OCI-LY7 (cell line): ENCODE measurements around the gene DBNDD1. TPM values are rescaled to one million over a fixed set of nuclear protein-coding genes. Genes with fewer than 3 reads are reported as not detected.

Experiments used
- BruUV-seq: library from RNA; stranded (reverse); fragments of 400-500 nt; replicated peaks from 2 replicates; lab custom pipeline; 2021; lab: Mats Ljungman, UMichigan
- CTCF ChIA-PET: fragments of 300-600 bp; sonication (Branson Sonifier 250); formaldehyde crosslinking; loops from one replicate; lab custom pipeline; 2022; ENCODE audit warnings: antibody characterized with exemption; ENCODE audit not compliant: unreplicated experiment; lab: Charles Lee
- POLR2A ChIA-PET: fragments of 300-600 bp; sonication (Branson Sonifier 250); formaldehyde crosslinking; loops from one replicate; lab custom pipeline; 2022; ENCODE audit warnings: antibody characterized with exemption; lab: Charles Lee
- DNase-seq: peaks from one replicate; pipeline ENCODE4 v3.0.0-alpha.2; 2015; ENCODE audit warnings: low spot score
- H2AFZ ChIP-seq: fragments of 200-600 bp; sonication (generic), shearing (Covaris generic); 2 replicates; pipeline ENCODE4 v1.6.1; 2014; ENCODE audit warnings: mild to moderate bottlenecking, antibody characterized with exemption, low read length, moderate library complexity
- H3K27ac ChIP-seq: fragments of 200-600 bp; sonication (generic); 2 replicates; pipeline ENCODE4 v1.5.1; 2014; ENCODE audit warnings: mixed run types, low read depth, mild to moderate bottlenecking, moderate library complexity, low read length, inconsistent platforms; ENCODE audit not compliant: poor library complexity, severe bottlenecking
- H3K36me3 ChIP-seq: fragments of 200-600 bp; sonication (generic); 2 replicates; pipeline ENCODE4 v1.6.1; 2014; ENCODE audit warnings: mild to moderate bottlenecking, antibody characterized with exemption, low read length, moderate library complexity, mixed read lengths; ENCODE audit not compliant: insufficient read depth
- H3K4me1 ChIP-seq: fragments of 200-600 bp; sonication (generic); 2 replicates; pipeline ENCODE4 v1.5.1; 2014; ENCODE audit warnings: mild to moderate bottlenecking, low read length; ENCODE audit not compliant: insufficient read depth, poor library complexity, severe bottlenecking
- H3K4me2 ChIP-seq: fragments of 200-600 bp; sonication (generic); 2 replicates; pipeline ENCODE4 v1.6.1; 2014; ENCODE audit warnings: mild to moderate bottlenecking, low read length
- H3K4me3 ChIP-seq: fragments of 200-600 bp; sonication (generic); 2 replicates; pipeline ENCODE4 v1.5.1; 2014; ENCODE audit warnings: mild to moderate bottlenecking, low read depth, low read length; ENCODE audit not compliant: poor library complexity, severe bottlenecking
- H3K79me2 ChIP-seq: fragments of 200-600 bp; sonication (generic); 2 replicates; pipeline ENCODE4 v1.6.1; 2016; ENCODE audit warnings: low read depth, mild to moderate bottlenecking, low read length, moderate library complexity, mixed read lengths; ENCODE audit not compliant: insufficient read depth
- H3K9me2 ChIP-seq: fragments of 200-600 bp; sonication (generic); 2 replicates; pipeline ENCODE4 v1.6.1; 2016; ENCODE audit warnings: mild to moderate bottlenecking, low read length, mixed read lengths; ENCODE audit not compliant: insufficient read depth
- H3K9me3 ChIP-seq: fragments of 200-600 bp; sonication (generic); 2 replicates; pipeline ENCODE4 v1.6.1; 2014; ENCODE audit warnings: mild to moderate bottlenecking, mixed run types, low read length, mixed read lengths
- H4K20me1 ChIP-seq: fragments of 200-600 bp; sonication (generic); 2 replicates; pipeline ENCODE4 v1.6.1; 2014; ENCODE audit warnings: mild to moderate bottlenecking, antibody characterized with exemption, low read length, moderate library complexity, mixed read lengths; ENCODE audit not compliant: insufficient read depth
- EZH2phosphoT487 ChIP-seq: fragments of 200-600 bp; sonication (generic); IDR thresholded peaks from 2 replicates; pipeline ENCODE4 v1.6.1; 2018; ENCODE audit warnings: low read depth, borderline replicate concordance, mild to moderate bottlenecking, mixed run types, antibody characterized with exemption, low read length, moderate library complexity, mixed read lengths
- intact Hi-C: fragments of 100-400 bp; cut with micrococcal nuclease; formaldehyde crosslinking; loops from one replicate; pipeline ENCODE4 v1.10.0; 2022; ENCODE audit not compliant: unreplicated experiment
- total RNA-seq, 2 experiments: library from RNA; depleted of rRNA in 1 of 2; stranded (reverse); fragments of >200 nt in 1 of 2; shearing (Covaris generic) in 1 of 2; gene quantifications; 2 replicates each; pipeline ENCODE4 v1.2.3, GENCODE V29; 2014 to 2022
- TF ChIP-seq, protein P1 (sequence below): fragments of 200-600 bp; sonication (generic); conservative IDR thresholded peaks from 2 replicates; pipeline ENCODE4 v1.5.1; 2014; ENCODE audit warnings: mild to moderate bottlenecking, antibody characterized with exemption, low read length, moderate library complexity, mixed read lengths

The DBNDD1 gene
- total RNA-seq, 2 experiments from 2014 or later = 0.57 to 0.98 TPM

DNA sequence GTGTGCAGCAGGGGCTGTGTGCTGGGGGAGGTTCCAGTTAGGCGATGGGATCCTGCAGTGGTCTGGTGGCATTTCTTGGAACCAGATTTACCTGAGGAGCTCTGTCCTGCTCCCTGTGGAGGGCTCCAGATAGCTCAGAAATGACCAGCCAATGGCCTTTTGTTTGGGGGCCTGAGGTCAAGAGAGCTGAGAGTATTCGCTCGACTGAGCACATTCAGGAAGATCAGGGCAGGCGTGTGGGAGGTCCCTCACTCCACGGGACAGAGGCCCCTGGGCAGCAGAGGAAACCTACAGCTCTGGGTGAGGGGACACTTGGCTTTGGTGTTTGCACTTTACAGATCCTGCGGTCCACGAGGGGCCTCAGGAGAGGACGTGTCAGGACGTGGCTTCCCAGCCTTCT, 52.5 kb downstream of the DBNDD1 start:
- Histone ChIP-seq H3K9me2 (no peaks in the 10 kb centered on the region), H3K27ac (no peak overlapping the region), H3K4me2 (no peak overlapping the region), H3K79me2 (peaks cover 3% of the 10 kb centered on the region; the same call in 1 of the 2 replicates), H3K36me3 (peaks cover 72% of the 10 kb centered on the region), H4K20me1 (no peaks in the 10 kb centered on the region), H2AFZ (no peak overlapping the region), H3K4me3 (no peak overlapping the region), H3K4me1 (peaks cover 24% of the 10 kb centered on the region), H3K9me3 (no peaks in the 10 kb centered on the region)
- no TSS peak for BruUV-seq
- ChIA-PET POLR2A (no interaction called here), CTCF (no interaction called here)
- TF ChIP-seq, protein P1, sequence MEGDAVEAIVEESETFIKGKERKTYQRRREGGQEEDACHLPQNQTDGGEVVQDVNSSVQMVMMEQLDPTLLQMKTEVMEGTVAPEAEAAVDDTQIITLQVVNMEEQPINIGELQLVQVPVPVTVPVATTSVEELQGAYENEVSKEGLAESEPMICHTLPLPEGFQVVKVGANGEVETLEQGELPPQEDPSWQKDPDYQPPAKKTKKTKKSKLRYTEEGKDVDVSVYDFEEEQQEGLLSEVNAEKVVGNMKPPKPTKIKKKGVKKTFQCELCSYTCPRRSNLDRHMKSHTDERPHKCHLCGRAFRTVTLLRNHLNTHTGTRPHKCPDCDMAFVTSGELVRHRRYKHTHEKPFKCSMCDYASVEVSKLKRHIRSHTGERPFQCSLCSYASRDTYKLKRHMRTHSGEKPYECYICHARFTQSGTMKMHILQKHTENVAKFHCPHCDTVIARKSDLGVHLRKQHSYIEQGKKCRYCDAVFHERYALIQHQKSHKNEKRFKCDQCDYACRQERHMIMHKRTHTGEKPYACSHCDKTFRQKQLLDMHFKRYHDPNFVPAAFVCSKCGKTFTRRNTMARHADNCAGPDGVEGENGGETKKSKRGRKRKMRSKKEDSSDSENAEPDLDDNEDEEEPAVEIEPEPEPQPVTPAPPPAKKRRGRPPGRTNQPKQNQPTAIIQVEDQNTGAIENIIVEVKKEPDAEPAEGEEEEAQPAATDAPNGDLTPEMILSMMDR = no peak
- no peak for TF ChIP-seq EZH2phosphoT487
- DNase-seq = no peak
- intact Hi-C loops = no loop called here

DNA sequence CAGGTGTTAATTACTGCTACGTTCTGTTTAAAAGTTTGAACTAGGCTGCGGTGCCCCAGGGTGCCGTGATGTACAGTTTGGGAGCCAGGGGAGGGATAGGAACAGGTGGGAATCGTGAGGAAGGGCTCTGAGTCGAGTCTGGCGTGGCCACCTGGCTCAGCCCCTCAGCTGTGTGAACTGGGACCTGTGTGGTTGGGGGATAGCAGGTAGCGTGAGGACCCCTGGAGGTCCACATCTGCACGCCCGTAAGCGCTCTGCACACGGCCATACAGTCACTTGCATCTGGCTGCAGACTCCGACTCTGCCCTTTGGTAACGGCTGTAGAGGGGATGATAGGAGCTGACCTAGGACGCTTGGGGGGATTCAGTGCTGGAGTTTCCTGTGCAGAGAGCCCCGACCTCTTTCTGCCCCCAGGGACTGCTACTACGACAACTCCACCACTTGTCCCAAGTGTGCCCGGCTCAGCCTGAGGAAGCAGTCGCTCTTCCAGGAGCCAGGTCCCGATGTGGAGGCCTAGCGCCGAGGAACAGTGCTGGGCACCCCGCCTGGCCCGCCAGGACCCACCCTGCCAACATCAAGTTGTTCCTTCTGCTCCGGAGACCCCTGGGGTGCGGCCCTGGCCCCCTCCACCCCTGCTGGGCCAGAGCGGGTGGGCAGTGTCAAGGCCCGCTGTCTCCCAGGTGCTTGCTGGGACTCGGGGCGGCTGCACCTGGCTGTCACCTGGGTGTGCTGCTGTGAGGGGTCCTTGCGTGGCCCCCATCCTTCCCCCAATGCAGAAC, 53.6 kb downstream of the DBNDD1 start:
- Histone ChIP-seq H2AFZ (no peak overlapping the region), H3K27ac (no peak overlapping the region), H3K4me2 (no peak overlapping the region), H3K36me3 (peaks cover 84% of the 10 kb centered on the region), H3K9me2 (no peaks in the 10 kb centered on the region), H3K9me3 (no peaks in the 10 kb centered on the region), H3K4me3 (no peak overlapping the region), H3K4me1 (peaks cover 14% of the 10 kb centered on the region), H3K79me2 (no peaks in the 10 kb centered on the region), H4K20me1 (no peaks in the 10 kb centered on the region)
- ChIA-PET CTCF (no interaction called here), POLR2A (no interaction called here)
- TF ChIP-seq EZH2phosphoT487 = no peak
- TF ChIP-seq, protein P1 = no peak
- intact Hi-C loops = no loop called here
- BruUV-seq = no TSS peak
- no peak for DNase-seq

DNA sequence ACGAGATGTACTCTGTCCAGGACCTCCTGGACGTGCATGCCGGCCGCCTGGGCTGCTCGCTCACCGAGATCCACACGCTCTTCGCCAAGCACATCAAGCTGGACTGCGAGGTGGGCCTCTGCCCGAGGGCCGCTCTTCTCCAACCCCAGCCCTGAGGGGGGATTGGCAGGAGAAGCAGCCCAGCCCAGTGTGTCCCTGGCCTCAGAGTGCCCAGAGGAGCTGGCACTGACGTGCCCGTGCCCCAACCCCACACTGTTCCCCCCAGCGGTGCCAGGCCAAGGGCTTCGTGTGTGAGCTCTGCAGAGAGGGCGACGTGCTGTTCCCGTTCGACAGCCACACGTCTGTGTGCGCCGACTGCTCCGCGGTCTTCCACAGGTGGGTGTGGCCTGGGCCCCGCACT, 55.1 kb downstream of the DBNDD1 start:
- BruUV-seq = no TSS peak
- no peak for TF ChIP-seq EZH2phosphoT487
- TF ChIP-seq, protein P1 = no peak
- peaks cover 95% of the 10 kb centered on the region for H3K36me3 ChIP-seq
- no peak overlapping the region for H3K27ac ChIP-seq
- DNase-seq = no peak
- no peak overlapping the region for H3K4me3 ChIP-seq
- H3K4me2 ChIP-seq = no peak overlapping the region
- H3K9me2 ChIP-seq = no peaks in the 10 kb centered on the region
- H2AFZ ChIP-seq = no peak overlapping the region
- POLR2A ChIA-PET = no interaction called here
- no peaks in the 10 kb centered on the region for H3K4me1 ChIP-seq
- H3K79me2 ChIP-seq = peaks cover 1% of the 10 kb centered on the region; the same call in 1 of the 2 replicates
- H3K9me3 ChIP-seq = no peaks in the 10 kb centered on the region
- intact Hi-C loops = no loop called here
- H4K20me1 ChIP-seq = peaks cover 1% of the 10 kb centered on the region; the same call in 1 of the 2 replicates
- CTCF ChIA-PET = no interaction called here
